Lung (tissue), 12 donors: ENCODE measurements around the gene GPR32. TPM values are rescaled to one million over a fixed set of nuclear protein-coding genes. Genes with fewer than 3 reads are reported as not detected.

Source experiments
- ATAC-seq: fragments of 200-7000 bp; cut with Tn5 transposase; one replicate; pipeline ENCODE4 v1.9.1; 2020; ENCODE audit warnings: moderate number of reproducible peaks; ENCODE audit not compliant: insufficient read depth, low FRiP score
- DNase-seq, 3 donors: peaks; one replicate each; pipeline ENCODE4 v3.0.0-alpha.2; 2013 to 2017
- H3K27ac ChIP-seq, 2 donors: one replicate each; pipeline ENCODE4 v1.5.1; 2013; ENCODE audit warnings: mild to moderate bottlenecking in 2 of 2, moderate library complexity in 2 of 2, control low read depth in 1 of 2, inconsistent platforms in 1 of 2, low read depth in 1 of 2, low read length in 1 of 2
- H3K27me3 ChIP-seq, 3 donors: one replicate each; pipeline ENCODE4 v1.5.1; 2013; ENCODE audit warnings: low read length in 2 of 3; ENCODE audit not compliant: control insufficient read depth in 3 of 3, insufficient read depth in 3 of 3
- H3K36me3 ChIP-seq, 4 donors: one replicate each; pipeline ENCODE4 v1.5.1; 2013; ENCODE audit warnings: low read length in 4 of 4, mild to moderate bottlenecking in 1 of 4, moderate library complexity in 1 of 4; ENCODE audit not compliant: control insufficient read depth in 4 of 4, insufficient read depth in 4 of 4
- H3K4me1 ChIP-seq, 5 donors: one replicate each; pipeline ENCODE4 v1.5.1; 2013; ENCODE audit warnings: low read length in 5 of 5, mild to moderate bottlenecking in 2 of 5, moderate library complexity in 1 of 5; ENCODE audit not compliant: control insufficient read depth in 5 of 5, insufficient read depth in 5 of 5
- H3K4me3 ChIP-seq: one replicate; pipeline ENCODE4 v1.5.1; 2013; ENCODE audit warnings: mild to moderate bottlenecking, control low read depth, moderate library complexity
- H3K9ac ChIP-seq, 2 donors: one replicate each; pipeline ENCODE4 v1.5.1; 2013; ENCODE audit warnings: low read length in 2 of 2, control low read depth in 1 of 2; ENCODE audit not compliant: insufficient read depth in 1 of 2
- H3K9me3 ChIP-seq, 4 donors: one replicate each; pipeline ENCODE4 v1.5.1; 2013; ENCODE audit warnings: low read length in 3 of 4, mild to moderate bottlenecking in 1 of 4, moderate library complexity in 1 of 4; ENCODE audit not compliant: control insufficient read depth in 4 of 4, insufficient read depth in 3 of 4
- WGBS, 2 donors: extraction: QIAGEN DNeasy Blood & Tissue Kit; methylation state at CpG; one replicate each; pipeline ENCODE4 v1.1.7; 2013; 5-methylcytosine and 5-hydroxymethylcytosine counted together
- polyA plus RNA-seq, 2 donors: library from polyadenylated mRNA; stranded (reverse); fragments of 200-250 nt; gene quantifications; one replicate each; pipeline ENCODE4 v1.2.1, GENCODE V29; 2013
- total RNA-seq, 2 donors: library from RNA; depleted of rRNA in 1 of 2; stranded (reverse); fragments of >200 nt in 1 of 2; gene quantifications; one replicate each; pipeline ENCODE4 v1.2.1, GENCODE V29; 2014 to 2021
- TF ChIP-seq, protein P1 (sequence below): IDR thresholded peaks from 2 replicates; pipeline ENCODE4 v1.5.1; 2012; ENCODE audit warnings: mild to moderate bottlenecking; ENCODE audit errors: control extremely low read depth, extremely low read depth
- donor health status: control.
- donor health status: control.
- donor health status: Bipolar disorder and iron deficiency.
- donor health status: healthy.
- donor health status: DM: yes; HTN: yes; CAD: no.

GPR32 gene
- total and polyA plus RNA-seq, 4 donors: not detected

- H3K27ac ChIP-seq: no peak overlapping the region
- H3K9me3 ChIP-seq: no peaks in the 10 kb centered on the region
- peaks cover 4 to 33% (median 18%) of the 10 kb centered on the region in 4 donors for H3K36me3 ChIP-seq
- no peak for ATAC-seq
- TF ChIP-seq, protein P1, sequence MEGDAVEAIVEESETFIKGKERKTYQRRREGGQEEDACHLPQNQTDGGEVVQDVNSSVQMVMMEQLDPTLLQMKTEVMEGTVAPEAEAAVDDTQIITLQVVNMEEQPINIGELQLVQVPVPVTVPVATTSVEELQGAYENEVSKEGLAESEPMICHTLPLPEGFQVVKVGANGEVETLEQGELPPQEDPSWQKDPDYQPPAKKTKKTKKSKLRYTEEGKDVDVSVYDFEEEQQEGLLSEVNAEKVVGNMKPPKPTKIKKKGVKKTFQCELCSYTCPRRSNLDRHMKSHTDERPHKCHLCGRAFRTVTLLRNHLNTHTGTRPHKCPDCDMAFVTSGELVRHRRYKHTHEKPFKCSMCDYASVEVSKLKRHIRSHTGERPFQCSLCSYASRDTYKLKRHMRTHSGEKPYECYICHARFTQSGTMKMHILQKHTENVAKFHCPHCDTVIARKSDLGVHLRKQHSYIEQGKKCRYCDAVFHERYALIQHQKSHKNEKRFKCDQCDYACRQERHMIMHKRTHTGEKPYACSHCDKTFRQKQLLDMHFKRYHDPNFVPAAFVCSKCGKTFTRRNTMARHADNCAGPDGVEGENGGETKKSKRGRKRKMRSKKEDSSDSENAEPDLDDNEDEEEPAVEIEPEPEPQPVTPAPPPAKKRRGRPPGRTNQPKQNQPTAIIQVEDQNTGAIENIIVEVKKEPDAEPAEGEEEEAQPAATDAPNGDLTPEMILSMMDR: no peak
- DNase-seq: no peak
- peaks cover 0 to 9% (median 6%) of the 10 kb centered on the region in 5 donors for H3K4me1 ChIP-seq
- no peak overlapping the region for H3K9ac ChIP-seq
- 87 to 89% methylated on average over 18 of the region's 18 CpGs for WGBS, 2 donors
- H3K4me3 ChIP-seq: no peak overlapping the region
- no peaks in the 10 kb centered on the region for H3K27me3 ChIP-seq
Measured at GRCh38 chr19:50797781-50798658, 27.8 kb downstream of the GPR32 start.

GRCh38 chr19:50798659-50799546, 28.6 kb downstream of the GPR32 start:
- no peak for DNase-seq
- no peak overlapping the region for H3K4me3 ChIP-seq
- TF ChIP-seq, protein P1: no peak
- H3K36me3 ChIP-seq: peaks cover 4 to 33% (median 18%) of the 10 kb centered on the region in 4 donors
- H3K9ac ChIP-seq: no peak overlapping the region
- H3K27ac ChIP-seq: no peak overlapping the region
- H3K9me3 ChIP-seq: no peaks in the 10 kb centered on the region
- H3K4me1 ChIP-seq: peaks cover 2 to 14% (median 11%) of the 10 kb centered on the region in 5 donors
- no peaks in the 10 kb centered on the region for H3K27me3 ChIP-seq
- 88 to 94% methylated on average over 21 of the region's 21 CpGs for WGBS, 2 donors
- no peak for ATAC-seq

- Histone ChIP-seq H3K4me3 (no peak overlapping the region), H3K27me3 (no peaks in the 10 kb centered on the region), H3K27ac (no peak overlapping the region), H3K9ac (no peak overlapping the region), H3K36me3 (peaks cover 4 to 33% (median 18%) of the 10 kb centered on the region in 4 donors), H3K4me1 (peaks cover 2 to 14% (median 11%) of the 10 kb centered on the region in 5 donors), H3K9me3 (no peaks in the 10 kb centered on the region)
- TF ChIP-seq, protein P1: no peak
- DNase-seq: no peak
- WGBS, 2 donors: 83 to 86% methylated on average over 3 of the region's 3 CpGs
- ATAC-seq: no peak
Measured at GRCh38 chr19:50799547-50799851, 29.2 kb downstream of the GPR32 start.
